Neural progenitor cell (in vitro differentiated cells): ENCODE measurements around the gene CKS2.

Experiments
- EZH2 ChIP-seq: fragments of 200-600 bp; sonication (generic); IDR thresholded peaks from 2 replicates; pipeline ENCODE4 v1.6.1; 2017; ENCODE audit warnings: antibody characterized with exemption, mild to moderate bottlenecking, moderate library complexity
- EZH2phosphoT487 ChIP-seq: fragments of 200-600 bp; sonication (generic); IDR thresholded peaks from 2 replicates; pipeline ENCODE4 v1.6.1; 2017; ENCODE audit warnings: antibody characterized with exemption
- TF ChIP-seq, protein P1 (sequence below): fragments of 200-600 bp; sonication (generic); IDR thresholded peaks from 2 replicates; pipeline ENCODE4 v1.5.1; 2017; ENCODE audit warnings: antibody characterized with exemption, mild to moderate bottlenecking

DNA sequence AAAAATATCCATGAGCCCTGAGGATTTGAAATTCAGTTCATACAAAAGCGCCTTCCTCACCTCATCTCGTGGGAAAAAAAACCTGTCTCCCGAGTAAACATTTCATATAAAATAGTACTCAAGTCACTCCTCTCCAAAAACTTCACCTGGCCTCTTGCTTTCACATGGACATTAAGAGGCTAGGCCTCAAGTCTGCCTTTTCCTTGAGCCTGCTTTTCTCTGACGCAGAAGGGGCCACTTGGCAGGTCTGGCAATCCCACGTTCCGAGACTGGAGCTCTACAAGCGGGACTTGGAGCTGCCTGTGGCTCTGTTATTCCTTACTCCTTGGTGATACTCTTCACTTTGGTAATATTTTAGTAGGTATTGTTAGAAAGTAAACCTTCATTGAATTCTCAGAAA lies 26.9 kb upstream of the CKS2 start:
- TF ChIP-seq, protein P1, sequence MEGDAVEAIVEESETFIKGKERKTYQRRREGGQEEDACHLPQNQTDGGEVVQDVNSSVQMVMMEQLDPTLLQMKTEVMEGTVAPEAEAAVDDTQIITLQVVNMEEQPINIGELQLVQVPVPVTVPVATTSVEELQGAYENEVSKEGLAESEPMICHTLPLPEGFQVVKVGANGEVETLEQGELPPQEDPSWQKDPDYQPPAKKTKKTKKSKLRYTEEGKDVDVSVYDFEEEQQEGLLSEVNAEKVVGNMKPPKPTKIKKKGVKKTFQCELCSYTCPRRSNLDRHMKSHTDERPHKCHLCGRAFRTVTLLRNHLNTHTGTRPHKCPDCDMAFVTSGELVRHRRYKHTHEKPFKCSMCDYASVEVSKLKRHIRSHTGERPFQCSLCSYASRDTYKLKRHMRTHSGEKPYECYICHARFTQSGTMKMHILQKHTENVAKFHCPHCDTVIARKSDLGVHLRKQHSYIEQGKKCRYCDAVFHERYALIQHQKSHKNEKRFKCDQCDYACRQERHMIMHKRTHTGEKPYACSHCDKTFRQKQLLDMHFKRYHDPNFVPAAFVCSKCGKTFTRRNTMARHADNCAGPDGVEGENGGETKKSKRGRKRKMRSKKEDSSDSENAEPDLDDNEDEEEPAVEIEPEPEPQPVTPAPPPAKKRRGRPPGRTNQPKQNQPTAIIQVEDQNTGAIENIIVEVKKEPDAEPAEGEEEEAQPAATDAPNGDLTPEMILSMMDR, result no peak
- TF ChIP-seq EZH2 (no peak), EZH2phosphoT487 (no peak)
